HG02642 (cell line): ENCODE results near the gene ADIG.

Experiments
- ATAC-seq: cut with Tn5 transposase; IDR thresholded peaks from one replicate; pipeline ENCODE4 v1.9.1; 2021; ENCODE audit warnings: mild to moderate bottlenecking; ENCODE audit not compliant: unreplicated experiment, poor library complexity

ADIG gene

GRCh38 chr20:38628580-38629470, 47.8 kb downstream of the ADIG start:
- ATAC-seq = no peak

DNA sequence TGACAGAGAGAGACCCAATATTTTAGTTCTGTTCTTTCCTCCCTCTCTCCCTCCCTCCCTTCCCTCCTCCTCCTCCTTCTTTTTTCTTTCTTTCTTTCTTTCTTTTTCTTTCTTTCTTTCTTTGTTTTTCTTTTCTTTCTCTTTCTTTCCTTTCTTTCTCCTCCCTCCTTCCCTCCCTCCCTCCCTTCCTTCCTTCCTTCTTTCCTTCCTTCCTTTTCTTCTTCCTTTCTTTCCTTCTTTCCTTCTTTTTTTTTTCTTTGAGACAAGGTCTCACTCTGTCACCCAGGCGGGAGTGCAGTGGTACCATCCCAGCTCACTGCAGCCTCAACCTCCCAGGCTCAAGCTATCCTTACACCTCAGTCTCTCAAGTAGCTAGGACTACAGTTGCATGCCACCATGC, 49.0 kb downstream of the ADIG start:
- no peak for ATAC-seq

- ATAC-seq = no peak
These were observed 49.7 kb downstream of the ADIG start for GRCh38 chr20:38630727-38631126.

- no peak for ATAC-seq
These were observed 50.4 kb downstream of the ADIG start for GRCh38 chr20:38631155-38632022.

DNA sequence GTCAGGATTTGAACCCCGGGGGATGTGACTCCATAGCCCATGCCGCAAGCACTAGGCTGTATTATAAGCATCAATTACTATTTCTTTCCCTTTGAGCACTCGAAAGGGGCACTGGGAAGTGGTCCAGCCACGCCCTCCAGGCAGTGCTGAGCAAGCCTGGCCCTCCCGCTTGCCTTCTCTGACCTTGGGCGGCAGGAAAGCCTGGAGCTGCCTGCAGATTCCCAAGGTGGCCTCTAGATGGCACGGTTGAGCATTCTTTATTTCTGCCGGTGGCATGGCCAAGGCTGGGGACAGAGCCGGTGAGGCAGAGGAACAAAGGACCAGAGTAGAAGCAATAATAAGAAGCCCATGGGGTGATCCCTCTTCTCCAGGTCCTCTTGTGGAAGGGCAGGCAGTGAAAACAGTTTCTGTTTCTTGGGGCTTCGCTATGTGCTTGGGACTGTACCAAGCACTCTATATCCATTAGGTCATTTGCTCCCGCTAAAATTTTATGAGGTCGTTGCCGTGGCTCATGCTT, 52.6 kb downstream of the ADIG start:
- no peak for ATAC-seq

DNA sequence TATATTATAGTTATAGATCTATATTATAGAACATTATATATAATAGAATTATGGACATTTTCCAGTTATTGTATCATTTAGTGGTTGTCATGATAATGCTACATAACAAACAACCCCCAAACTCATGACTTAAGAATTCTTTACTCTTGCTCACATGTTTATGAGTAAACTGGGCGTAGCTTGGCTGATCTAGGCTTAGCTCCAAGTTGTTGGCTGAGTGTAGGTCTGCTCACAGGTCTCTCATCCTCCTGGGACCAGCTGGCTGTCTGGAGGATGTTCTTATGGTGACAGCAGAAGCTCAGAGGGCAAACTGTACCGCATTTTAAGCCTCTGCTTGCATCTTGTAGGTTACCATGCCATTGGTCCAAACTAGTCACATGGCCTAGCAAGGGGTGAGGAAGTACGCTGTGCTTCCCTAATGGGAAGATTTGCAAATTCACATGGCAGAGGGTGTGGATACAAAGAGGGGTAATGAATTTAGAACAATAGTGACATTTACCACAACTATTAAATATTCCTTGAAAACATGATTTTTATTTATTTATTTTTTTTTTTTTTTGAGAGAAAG, 54.8 kb downstream of the ADIG start:
- no peak for ATAC-seq
